ENCODE results near the gene TRABD2B.

- TF ChIP-seq, protein P1, sequence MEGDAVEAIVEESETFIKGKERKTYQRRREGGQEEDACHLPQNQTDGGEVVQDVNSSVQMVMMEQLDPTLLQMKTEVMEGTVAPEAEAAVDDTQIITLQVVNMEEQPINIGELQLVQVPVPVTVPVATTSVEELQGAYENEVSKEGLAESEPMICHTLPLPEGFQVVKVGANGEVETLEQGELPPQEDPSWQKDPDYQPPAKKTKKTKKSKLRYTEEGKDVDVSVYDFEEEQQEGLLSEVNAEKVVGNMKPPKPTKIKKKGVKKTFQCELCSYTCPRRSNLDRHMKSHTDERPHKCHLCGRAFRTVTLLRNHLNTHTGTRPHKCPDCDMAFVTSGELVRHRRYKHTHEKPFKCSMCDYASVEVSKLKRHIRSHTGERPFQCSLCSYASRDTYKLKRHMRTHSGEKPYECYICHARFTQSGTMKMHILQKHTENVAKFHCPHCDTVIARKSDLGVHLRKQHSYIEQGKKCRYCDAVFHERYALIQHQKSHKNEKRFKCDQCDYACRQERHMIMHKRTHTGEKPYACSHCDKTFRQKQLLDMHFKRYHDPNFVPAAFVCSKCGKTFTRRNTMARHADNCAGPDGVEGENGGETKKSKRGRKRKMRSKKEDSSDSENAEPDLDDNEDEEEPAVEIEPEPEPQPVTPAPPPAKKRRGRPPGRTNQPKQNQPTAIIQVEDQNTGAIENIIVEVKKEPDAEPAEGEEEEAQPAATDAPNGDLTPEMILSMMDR (conservative IDR thresholded peaks at IDR 0.05) = no peak
- no peak for TF ChIP-seq ZFX (IDR thresholded peaks at IDR 0.05)
Measured at GRCh38 chr1:47979724-47980123, 17.5 kb downstream of the TRABD2B start.

Data from C4-2B (cell line).